Measurements from ENCODE around the gene AHRR. TPM values are rescaled to one million over a fixed set of nuclear protein-coding genes. Genes with fewer than 3 reads are reported as not detected.

The AHRR gene
- total and polyA plus RNA-seq, 10 of the 15 experiments (the other 5 are each of a cell fraction or from before 2014, with no cell fraction given): 0.90 to 35.2 (median 19.2) TPM

DNA sequence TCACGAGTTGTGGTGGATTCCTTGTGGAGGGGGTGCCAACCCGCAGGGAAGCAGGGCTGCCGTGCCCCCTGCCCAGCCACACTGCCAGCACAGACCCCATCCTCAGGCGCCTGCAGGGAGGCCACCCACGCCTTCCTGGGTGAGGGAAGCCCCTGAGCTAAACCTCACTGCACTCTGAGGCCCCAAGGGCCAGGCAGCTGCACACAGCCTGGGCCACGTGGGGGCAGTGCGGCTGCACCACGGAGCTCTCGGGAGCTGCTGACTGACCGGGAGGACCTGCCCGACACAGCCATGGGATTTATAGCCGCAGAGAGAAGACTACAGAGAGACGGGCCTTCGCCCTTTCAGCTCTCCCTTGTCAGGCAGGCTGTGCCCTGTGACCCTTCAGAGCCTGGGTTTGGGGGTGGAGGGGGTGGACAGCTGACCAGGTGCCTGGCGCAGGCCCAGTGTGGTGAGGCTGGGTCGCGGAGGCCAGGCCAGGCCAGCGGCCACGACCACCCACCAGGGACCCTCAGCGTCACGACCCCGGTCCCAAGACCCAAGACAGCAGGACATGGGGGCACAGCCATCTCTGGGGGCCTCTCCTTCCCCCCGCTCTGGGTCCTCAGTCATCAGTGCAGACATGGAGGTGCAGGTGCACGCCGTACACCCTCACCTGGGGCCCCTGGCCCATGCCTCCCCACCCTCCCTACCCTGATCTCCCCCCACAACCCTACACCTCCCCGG, 4.3 kb upstream of the AHRR start:
- ChIA-PET RAD21 (ENCODE audit: unreplicated experiment) (interaction anchor here (0.6 to 4.1 kb wide), 41 partner anchors 16 to 586 kb away, joined by 3 to 82 read pairs (median 5); partner anchors contain the start of genes EXOC3 and PDCD6), SMC1A (ENCODE audit: uncharacterized antibody, unreplicated experiment) (interaction anchor here (0.5 to 2.8 kb wide), 25 partner anchors 15 to 1338 kb away, joined by 3 to 33 read pairs (median 3); partner anchors contain the start of gene PDCD6), POLR2A (interaction anchor here (1.1 to 1.5 kb wide), 9 partner anchors 20 to 129 kb away, joined by 3 to 10 read pairs (median 4); partner anchors contain the start of gene PDCD6), CTCF (interaction anchor here (0.7 to 6.6 kb wide), 39 partner anchors 16 to 818 kb away, joined by 3 to 126 read pairs (median 5); partner anchors contain the start of gene PDCD6)
- in situ Hi-C loops (cut with MboI): loop anchor here (5.0 kb wide), 1 partner anchor 120 kb away; no protein-coding TSS in a partner anchor
- BruUV-seq (replicated peaks): no TSS peak
- intact Hi-C loops (cut with micrococcal nuclease; ENCODE audit: unreplicated experiment): loop anchor here (1.0 to 10.0 kb wide), 4 partner anchors 114 to 575 kb away; partner anchors contain the start of genes BRD9 and TRIP13
- H3K36me3 ChIP-seq (ENCODE audit: control insufficient read depth in 2 of 2, insufficient read depth in 2 of 2, low read length in 1 of 2): peaks cover 0 to 24% of the 10 kb centered on the region in 2 experiments; a peak in 3 of 4 replicates
- no peak overlapping the region; the same call in 1 of the 2 replicates for H3K27ac ChIP-seq (ENCODE audit: control insufficient read depth, insufficient read depth)
- no peak overlapping the region for H3K9ac ChIP-seq (ENCODE audit: control insufficient read depth, insufficient read depth, low read length)
- no peaks in the 10 kb centered on the region for H3K27me3 ChIP-seq (replicated peaks in 1 of 2; ENCODE audit: control insufficient read depth in 2 of 2, insufficient read depth in 2 of 2, low read length in 1 of 2)
- H3K4me2 ChIP-seq (ENCODE audit: control insufficient read depth, insufficient read depth): peak overlapping the region; percentile 48
- WGBS (ENCODE audit: insufficient coverage, insufficient replicate concordance, low lambda C conversion rate, missing lambda C conversion rate): 30% methylated on average over 23 of the region's 26 CpGs
- no peak for DNase-seq (ENCODE audit: low read depth, low spot score)
- no peaks in the 10 kb centered on the region for H4K20me1 ChIP-seq (ENCODE audit: control insufficient read depth, insufficient read depth)
- peaks cover 23% of the 10 kb centered on the region for H3K4me1 ChIP-seq (ENCODE audit: control insufficient read depth, insufficient read depth, low read length)
- H3K4me3 ChIP-seq: no peak overlapping the region
- peak; percentile 57 for FAIRE-seq
- H2AFZ ChIP-seq (ENCODE audit: control insufficient read depth, low read depth, low read length): no peak overlapping the region
- ATAC-seq: peak; percentile 89
- H3K79me2 ChIP-seq (ENCODE audit: control insufficient read depth, insufficient read depth, low read length): peaks cover 28% of the 10 kb centered on the region
- no peaks in the 10 kb centered on the region for H3K9me3 ChIP-seq (replicated peaks; ENCODE audit: control insufficient read depth, insufficient read depth, low read length)
- TF ChIP-seq WRNIP1 (IDR thresholded peaks at IDR 0.05; ENCODE audit: borderline replicate concordance, low read depth, low read length) (no peak), CREM (IDR thresholded peaks at IDR 0.05; ENCODE audit: low read depth) (peak; percentile 33; the same call in 1 of the 2 replicates), GATAD2B (conservative IDR thresholded peaks at IDR 0.05; ENCODE audit: low read depth) (peak; percentile 95), FOXM1 (IDR thresholded peaks at IDR 0.05; ENCODE audit: low read depth, low read length) (peak; percentile 85), IRF4 (IDR thresholded peaks at IDR 0.05; ENCODE audit: low read depth, low read length) (peak; percentile 66; the same call in 1 of the 2 replicates), EED (IDR thresholded peaks at IDR 0.05; ENCODE audit: low read depth) (peak; percentile 71; the same call in 1 of the 2 replicates), NFXL1 (IDR thresholded peaks at IDR 0.05; ENCODE audit: borderline replicate concordance) (no peak), RCOR1 (conservative IDR thresholded peaks at IDR 0.05; ENCODE audit: low read depth, low read length) (no peak), EP300 (IDR thresholded peaks at IDR 0.05; ENCODE audit: borderline replicate concordance in 1 of 2, control insufficient read depth in 1 of 2, low read depth in 2 of 2, low read length in 2 of 2) (peak in 1 of 2 experiments; percentile 36; a peak in 1 of 4 replicates), RUNX3 (IDR thresholded peaks at IDR 0.05; ENCODE audit: low read length) (peak; percentile 74), ATF7 (IDR thresholded peaks at IDR 0.05; ENCODE audit: low read depth) (peak; percentile 60)
- TF ChIP-seq, protein P1, sequence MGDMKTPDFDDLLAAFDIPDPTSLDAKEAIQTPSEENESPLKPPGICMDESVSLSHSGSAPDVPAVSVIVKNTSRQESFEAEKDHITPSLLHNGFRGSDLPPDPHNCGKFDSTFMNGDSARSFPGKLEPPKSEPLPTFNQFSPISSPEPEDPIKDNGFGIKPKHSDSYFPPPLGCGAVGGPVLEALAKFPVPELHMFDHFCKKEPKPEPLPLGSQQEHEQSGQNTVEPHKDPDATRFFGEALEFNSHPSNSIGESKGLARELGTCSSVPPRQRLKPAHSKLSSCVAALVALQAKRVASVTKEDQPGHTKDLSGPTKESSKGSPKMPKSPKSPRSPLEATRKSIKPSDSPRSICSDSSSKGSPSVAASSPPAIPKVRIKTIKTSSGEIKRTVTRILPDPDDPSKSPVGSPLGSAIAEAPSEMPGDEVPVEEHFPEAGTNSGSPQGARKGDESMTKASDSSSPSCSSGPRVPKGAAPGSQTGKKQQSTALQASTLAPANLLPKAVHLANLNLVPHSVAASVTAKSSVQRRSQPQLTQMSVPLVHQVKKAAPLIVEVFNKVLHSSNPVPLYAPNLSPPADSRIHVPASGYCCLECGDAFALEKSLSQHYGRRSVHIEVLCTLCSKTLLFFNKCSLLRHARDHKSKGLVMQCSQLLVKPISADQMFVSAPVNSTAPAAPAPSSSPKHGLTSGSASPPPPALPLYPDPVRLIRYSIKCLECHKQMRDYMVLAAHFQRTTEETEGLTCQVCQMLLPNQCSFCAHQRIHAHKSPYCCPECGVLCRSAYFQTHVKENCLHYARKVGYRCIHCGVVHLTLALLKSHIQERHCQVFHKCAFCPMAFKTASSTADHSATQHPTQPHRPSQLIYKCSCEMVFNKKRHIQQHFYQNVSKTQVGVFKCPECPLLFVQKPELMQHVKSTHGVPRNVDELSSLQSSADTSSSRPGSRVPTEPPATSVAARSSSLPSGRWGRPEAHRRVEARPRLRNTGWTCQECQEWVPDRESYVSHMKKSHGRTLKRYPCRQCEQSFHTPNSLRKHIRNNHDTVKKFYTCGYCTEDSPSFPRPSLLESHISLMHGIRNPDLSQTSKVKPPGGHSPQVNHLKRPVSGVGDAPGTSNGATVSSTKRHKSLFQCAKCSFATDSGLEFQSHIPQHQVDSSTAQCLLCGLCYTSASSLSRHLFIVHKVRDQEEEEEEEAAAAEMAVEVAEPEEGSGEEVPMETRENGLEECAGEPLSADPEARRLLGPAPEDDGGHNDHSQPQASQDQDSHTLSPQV (IDR thresholded peaks at IDR 0.05): peak; percentile 79
- TF ChIP-seq, protein P2, sequence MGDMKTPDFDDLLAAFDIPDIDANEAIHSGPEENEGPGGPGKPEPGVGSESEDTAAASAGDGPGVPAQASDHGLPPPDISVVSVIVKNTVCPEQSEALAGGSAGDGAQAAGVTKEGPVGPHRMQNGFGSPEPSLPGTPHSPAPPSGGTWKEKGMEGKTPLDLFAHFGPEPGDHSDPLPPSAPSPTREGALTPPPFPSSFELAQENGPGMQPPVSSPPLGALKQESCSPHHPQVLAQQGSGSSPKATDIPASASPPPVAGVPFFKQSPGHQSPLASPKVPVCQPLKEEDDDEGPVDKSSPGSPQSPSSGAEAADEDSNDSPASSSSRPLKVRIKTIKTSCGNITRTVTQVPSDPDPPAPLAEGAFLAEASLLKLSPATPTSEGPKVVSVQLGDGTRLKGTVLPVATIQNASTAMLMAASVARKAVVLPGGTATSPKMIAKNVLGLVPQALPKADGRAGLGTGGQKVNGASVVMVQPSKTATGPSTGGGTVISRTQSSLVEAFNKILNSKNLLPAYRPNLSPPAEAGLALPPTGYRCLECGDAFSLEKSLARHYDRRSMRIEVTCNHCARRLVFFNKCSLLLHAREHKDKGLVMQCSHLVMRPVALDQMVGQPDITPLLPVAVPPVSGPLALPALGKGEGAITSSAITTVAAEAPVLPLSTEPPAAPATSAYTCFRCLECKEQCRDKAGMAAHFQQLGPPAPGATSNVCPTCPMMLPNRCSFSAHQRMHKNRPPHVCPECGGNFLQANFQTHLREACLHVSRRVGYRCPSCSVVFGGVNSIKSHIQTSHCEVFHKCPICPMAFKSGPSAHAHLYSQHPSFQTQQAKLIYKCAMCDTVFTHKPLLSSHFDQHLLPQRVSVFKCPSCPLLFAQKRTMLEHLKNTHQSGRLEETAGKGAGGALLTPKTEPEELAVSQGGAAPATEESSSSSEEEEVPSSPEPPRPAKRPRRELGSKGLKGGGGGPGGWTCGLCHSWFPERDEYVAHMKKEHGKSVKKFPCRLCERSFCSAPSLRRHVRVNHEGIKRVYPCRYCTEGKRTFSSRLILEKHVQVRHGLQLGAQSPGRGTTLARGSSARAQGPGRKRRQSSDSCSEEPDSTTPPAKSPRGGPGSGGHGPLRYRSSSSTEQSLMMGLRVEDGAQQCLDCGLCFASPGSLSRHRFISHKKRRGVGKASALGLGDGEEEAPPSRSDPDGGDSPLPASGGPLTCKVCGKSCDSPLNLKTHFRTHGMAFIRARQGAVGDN (IDR thresholded peaks at IDR 0.05): peak; percentile 40; the same call in 1 of the 2 replicates

Data from GM12878 (cell line).